DND-41 (cell line): Measurements from ENCODE around the gene MYL4.

Experiments used
- CTCF ChIP-seq: IDR thresholded peaks from 2 replicates; pipeline ENCODE4 v1.5.1; 2012; ENCODE audit warnings: borderline replicate concordance, low read length, moderate library complexity, mild to moderate bottlenecking; ENCODE audit not compliant: poor library complexity, severe bottlenecking; ENCODE audit errors: extremely low read depth
- EZH2 ChIP-seq: IDR thresholded peaks from 3 replicates; pipeline ENCODE4 v1.6.1; 2012; ENCODE audit warnings: borderline replicate concordance, low read depth, mild to moderate bottlenecking, moderate library complexity, low read length, inconsistent platforms; ENCODE audit not compliant: severe bottlenecking

- TF ChIP-seq CTCF, result no peak
- TF ChIP-seq EZH2, result no peak
These were observed 957 bp downstream of the MYL4 start for GRCh38 chr17:47210105-47210504.
